CD4-positive, alpha-beta T cell treated with Interleukin-17A for 4 hours (primary cell): ENCODE measurements around the gene ZMYND19.
"Not testable (repeated sequence)": the region's sequence is repeated elsewhere in the genome, so short reads cannot be mapped to it uniquely, and the experiment has no call there.

Experiments used
- DNase-seq: peaks from one replicate; pipeline ENCODE4 v3.0.0-alpha.2; 2020; ENCODE audit warnings: mixed read lengths

The ZMYND19 gene

DNA sequence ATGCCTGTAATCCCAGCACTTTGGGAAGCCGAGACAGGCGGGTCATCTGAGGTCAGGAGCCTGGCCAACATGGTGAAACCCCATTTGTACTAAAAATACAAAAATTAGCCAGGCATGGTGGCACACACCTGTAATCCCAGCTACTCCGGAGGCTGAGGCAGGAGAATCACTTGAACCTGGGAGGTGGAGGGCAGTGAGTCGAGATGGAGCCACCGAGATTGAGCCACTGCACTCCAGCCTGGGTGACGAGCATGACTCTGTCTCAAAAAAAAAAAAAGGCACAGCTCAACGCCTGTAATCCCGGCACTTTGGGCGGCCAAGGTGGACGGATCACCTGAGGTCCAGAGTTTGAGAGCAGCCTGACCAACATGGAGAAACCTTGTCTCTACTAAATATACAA, 36.7 kb downstream of the ZMYND19 start:
- DNase-seq, result not testable (repeated sequence)

DNA sequence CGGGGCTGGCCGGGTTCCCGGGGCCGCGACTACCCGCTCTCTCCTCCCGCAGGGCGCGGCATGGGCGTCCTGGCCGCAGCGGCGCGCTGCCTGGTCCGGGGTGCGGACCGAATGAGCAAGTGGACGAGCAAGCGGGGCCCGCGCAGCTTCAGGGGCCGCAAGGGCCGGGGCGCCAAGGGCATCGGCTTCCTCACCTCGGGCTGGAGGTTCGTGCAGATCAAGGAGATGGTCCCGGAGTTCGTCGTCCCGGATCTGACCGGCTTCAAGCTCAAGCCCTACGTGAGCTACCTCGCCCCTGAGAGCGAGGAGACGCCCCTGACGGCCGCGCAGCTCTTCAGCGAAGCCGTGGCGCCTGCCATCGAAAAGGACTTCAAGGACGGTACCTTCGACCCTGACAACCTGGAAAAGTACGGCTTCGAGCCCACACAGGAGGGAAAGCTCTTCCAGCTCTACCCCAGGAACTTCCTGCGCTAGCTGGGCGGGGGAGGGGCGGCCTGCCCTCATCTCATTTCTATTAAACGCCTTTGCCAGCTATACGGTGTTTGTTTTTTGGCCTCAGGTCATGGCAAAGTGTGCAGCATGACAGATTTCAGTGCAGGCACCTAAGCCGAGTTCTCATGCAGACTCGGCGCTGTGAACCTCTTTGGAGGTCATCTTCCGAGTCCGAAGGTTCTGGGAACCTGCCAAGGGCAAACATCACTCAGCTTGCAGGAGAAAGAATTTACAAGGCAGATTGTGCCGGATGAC, 38.1 kb downstream of the ZMYND19 start:
- peak; percentile 41 for DNase-seq

DNA sequence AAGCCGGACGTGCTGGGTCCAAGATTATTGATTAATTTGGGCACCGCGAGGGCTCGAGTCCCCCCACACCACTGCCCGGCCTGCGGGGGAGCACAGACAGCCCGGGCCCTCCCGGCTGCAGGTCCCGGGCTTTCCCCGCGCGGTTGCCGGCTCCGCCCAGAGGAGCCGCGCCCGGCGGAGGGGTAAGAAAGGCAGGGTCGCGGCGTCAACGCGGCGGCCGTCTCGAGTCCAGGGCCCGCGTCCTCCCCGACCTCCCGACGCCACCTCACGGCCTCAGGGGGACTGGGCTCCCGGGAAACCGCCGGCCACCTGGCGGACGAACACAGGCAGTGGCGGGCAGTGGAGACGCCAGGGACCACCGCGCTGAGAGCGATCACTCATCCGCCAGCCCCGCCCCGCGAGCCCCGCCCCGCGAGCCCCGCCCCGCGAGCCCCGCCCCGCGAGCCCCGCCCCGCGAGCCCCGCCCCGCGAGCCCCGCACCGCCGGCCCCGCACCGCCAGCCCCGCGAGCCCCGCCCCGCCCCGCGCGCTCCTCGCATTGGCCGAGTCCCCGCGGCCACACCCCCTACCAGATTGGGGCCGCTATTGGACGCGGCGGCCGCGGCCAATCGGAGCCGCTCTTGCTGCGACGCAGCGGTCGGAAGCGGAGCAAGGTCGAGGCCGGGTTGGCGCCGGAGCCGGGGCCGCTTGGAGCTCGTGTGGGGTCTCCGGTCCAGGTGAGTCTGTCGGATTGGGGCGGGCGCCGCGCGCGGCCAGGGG, 38.9 kb downstream of the ZMYND19 start, which contains the start of gene MRPL41:
TSS of gene MRPL41 (plus strand) at position 616 of the 758 bp plus-strand sequence. CDS start 203 bp downstream, outside the sequence.
- DNase-seq, result peak; percentile 90

DNA sequence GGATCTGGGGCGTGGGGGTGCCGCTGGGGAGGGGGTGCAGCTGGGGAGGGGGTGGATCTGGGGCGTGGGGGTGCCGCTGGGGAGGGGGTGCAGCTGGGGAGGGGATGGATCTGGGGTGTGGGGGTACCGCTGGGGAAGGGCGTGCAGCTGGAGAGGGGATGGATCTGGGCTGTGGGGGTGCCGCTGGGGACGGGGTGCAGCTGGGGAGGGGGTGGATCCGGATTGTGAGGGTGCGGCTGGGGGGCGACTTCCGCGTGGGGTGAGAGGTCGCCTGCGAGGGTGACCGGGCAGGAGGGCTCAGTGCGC, 39.4 kb downstream of the ZMYND19 start:
- DNase-seq, result peak; percentile 50

DNA sequence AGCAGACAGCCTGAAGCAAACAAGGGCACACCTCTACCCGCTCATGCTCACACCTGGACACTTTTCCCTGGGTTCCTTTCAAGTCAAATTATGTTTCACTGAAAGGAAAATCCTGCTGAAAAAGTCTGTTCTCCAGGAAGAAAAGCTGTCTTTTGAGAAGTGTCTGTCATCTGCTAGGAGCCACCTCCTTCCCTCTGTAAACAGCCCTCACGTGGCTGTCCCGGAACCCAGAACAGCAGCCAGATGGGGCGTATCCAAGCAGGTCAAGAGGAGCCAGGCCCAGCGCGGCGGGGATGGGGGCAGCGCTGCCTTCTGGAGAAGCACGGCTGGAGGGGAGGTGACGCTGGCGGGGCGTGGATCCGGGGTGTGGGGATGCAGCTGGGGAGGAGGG, 40.1 kb downstream of the ZMYND19 start, which contains the start of gene PNPLA7:
TSS of gene PNPLA7 (minus strand) at position 172 of the 391 bp plus-strand sequence. CDS start 205 bp downstream, outside the sequence.
- DNase-seq, result peak; percentile 75

DNA sequence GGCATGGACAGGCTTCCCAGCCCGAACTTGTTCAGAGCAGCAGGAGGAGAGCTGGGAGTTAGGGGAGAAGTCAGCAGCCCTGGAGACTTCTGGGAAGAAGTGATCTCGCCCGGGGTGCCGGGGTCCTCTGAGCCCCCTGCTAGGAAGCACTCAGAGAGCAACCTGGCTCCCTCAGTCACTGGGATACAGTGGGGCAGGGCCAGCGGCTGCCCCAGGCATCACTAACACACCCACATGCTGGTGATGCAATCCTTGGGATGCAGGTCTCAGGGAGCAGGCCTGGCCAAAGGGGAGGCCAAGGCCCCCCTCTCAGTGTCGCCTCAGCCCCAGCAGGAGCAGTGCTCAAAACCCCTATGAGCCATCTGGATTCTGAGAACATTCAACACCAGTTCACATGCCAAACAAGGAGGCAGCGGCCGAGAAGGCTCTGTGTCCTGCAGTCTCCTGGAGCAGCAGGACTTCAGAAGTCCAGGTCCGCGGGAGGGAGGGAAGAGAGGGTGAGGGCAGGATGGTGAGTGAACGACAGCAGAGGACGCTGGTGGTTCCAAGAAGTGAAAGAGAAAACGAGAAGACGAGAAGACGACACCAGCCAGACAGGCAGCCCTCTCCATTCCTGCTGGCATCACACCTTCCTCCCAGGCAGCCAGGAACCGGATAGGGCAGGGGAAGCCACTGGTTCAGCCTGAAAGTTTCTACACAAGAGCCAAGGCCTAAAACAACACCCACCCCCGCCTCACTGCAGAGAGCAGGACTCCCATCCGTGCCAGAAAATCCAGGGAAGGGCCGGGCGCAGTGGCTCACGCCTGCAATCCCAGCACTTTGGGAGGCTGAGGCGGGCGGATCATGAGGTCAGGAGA, 42.4 kb downstream of the ZMYND19 start:
- DNase-seq, result no peak

DNA sequence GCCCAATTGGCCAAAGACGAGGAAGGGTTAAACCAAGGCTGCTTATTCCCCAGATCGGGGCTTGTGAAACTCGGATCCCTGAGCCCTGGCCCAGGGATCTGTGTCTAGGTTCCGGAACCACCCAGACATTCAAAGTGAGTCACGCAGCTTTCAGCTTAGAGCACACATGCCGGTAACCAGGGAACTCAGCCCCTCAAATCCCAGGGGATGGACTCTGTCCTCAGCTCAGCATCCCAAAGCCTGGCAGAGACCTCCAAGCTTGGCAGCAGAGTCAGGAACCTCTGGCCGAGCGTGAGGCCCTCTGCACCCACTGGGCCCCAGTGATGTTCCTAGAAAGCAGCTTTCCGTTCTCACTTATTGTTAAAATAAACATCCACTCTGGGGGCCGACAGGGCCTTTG, 45.2 kb downstream of the ZMYND19 start:
- no peak for DNase-seq

DNA sequence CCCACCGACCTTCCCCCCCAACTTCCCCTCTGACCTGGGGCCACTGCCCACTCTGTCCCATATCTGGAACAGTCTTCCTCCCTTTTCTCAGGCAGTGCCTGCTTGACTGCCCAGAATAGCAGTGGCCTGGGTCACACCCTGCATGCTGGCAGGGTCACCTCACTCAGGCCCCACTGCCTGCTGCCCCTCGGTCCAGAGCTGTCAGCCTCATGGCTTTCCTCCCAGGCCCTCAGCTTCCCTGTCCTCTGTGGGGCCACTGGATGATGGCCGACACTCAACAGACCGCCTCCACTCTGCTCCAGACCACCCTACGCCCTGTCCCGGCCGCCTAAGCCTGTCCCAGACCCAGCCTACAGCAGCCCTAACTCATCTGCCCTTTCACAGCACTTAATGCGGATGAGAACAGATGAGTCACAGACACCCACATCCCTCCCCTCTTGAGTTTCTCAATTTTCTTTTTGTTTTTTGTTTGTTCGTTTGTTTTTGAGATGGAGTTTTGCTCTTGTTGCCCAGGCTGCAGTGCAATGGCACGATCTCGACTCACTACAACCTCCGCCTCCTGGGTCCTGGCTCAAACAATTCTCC, 46.0 kb downstream of the ZMYND19 start:
- DNase-seq, result no peak

DNA sequence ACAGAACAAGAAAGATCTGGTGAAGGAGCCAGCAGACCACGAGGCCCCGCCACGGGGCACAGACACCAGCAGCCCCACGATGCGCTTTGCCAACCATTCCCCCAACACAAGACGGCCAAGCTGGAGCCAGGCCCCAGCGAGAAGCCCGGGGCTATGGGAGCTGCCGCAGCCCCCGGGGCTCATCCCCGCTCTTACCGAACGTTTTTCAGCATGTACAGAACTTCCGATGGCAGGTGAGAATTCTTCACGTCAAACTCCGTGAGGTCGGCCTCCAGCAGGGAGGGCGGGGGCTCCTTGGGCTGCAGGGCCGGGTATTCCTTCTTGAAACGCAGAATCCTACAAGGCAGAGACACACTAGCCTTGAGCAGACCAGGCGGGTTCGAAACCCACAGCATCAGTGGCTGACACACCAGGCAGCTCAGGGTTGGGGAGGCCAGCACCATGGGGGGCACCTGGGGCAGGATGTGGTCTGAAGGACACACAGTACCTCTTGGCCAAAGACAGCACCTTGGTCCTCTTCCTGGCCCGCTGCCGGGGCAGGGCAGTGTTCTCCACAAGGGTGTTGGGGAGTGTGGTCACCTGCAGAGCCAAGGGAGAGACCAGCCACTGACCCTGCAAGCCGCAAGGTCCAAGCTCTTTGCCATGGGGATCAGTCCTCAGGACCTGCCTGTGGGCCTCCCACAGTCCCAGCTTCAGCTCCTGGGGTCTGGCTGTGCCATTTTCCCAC, 46.9 kb downstream of the ZMYND19 start:
- DNase-seq, result no peak

DNA sequence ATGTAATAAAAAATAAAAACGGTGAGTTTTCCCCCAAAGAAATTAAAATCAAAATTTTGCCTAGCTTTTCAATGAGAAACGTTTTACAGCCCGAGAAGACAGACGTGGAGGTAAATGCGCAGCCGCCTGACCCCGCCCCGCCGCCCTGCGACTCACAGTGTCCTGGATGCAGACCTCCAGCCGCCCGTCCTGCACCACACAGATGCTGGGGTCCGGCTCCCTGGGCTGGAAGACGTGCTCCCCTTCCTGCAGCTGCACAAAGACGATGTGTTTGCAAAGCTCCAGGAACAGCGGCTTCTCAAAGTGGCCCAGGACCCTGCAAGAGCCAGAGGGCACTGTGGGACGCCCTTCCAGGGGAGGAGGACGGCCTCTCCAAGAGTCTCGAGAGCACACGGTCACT, 47.8 kb downstream of the ZMYND19 start:
- DNase-seq, result no peak

DNA sequence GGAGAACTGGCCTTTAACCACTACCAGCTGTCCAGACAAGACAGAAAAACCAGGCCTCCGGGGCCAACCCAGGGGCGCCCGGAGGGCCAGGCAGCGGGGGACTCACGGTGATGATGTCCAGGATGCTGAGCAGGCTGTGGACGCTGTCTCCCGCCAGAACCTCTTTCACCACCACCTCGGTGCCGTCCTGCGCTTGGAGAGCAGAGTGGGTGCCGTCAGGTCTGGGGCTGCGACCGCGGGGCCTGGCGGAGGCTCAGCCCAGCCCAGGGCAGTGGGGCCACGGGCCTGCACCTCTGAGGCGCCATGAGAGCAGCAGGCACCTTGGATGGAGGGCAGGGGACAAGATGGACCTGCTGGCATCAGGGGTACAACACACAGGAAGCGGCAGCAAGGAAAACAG, 49.8 kb downstream of the ZMYND19 start:
- DNase-seq, result no peak

DNA sequence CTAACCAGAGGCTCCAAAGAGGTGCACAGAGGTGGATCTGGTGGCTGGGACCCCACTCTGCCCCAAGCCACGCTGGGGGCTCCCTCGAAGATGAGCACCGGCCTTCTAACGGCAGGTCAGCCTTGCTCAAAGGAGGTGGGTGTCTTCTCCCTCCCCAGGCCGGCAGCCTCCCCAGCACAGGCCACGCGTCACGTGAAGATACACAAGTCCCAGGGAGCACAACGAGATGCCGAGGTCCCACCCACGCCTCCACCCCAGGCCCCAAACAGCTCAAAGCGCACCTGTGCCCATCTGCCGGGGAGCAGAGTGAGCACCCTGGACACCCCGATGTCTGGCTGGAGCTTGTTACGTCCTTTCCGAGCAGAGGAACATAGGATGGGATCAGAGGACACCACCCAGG, 52.3 kb downstream of the ZMYND19 start:
- DNase-seq, result no peak

DNA sequence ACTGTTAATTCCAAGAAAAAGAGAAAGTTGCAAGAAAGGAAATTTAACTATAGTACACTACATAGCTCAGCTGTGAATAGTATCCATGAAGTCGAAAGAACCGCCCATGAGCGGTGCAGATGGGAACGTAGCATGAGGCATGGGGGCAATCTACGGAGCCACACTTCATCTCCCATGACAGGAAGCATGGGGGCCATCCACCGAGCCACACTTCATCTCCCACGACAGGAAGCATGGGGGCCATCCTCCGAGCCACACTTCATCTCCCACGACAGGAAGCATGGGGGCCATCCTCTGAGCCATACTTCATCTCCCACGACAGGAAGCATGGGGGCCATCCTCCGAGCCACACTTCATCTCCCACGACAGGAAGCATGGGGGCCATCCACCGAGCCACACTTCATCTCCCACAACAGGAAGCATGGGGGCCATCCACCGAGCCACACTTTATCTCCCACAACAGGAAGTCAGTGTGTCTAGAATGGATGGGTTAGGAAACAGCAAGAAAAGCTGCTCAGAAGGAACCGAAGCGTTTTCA, 53.6 kb downstream of the ZMYND19 start:
- DNase-seq, result peak; percentile 43

DNA sequence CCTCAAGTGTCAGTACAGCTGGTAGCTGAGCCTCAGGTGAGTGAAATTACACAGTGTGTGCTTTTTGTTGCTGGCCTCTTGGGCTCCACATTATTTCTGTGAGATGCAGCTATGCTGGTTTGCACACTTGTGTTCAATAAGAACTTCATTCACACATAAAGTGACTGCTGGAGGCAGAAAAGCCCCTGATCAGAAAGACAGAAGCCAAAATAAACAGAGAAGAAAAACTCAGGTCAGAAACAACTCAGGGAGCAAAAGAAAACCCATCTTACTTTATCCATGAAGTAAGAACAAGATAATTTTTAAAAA, 55.2 kb downstream of the ZMYND19 start:
- DNase-seq, result no peak

DNA sequence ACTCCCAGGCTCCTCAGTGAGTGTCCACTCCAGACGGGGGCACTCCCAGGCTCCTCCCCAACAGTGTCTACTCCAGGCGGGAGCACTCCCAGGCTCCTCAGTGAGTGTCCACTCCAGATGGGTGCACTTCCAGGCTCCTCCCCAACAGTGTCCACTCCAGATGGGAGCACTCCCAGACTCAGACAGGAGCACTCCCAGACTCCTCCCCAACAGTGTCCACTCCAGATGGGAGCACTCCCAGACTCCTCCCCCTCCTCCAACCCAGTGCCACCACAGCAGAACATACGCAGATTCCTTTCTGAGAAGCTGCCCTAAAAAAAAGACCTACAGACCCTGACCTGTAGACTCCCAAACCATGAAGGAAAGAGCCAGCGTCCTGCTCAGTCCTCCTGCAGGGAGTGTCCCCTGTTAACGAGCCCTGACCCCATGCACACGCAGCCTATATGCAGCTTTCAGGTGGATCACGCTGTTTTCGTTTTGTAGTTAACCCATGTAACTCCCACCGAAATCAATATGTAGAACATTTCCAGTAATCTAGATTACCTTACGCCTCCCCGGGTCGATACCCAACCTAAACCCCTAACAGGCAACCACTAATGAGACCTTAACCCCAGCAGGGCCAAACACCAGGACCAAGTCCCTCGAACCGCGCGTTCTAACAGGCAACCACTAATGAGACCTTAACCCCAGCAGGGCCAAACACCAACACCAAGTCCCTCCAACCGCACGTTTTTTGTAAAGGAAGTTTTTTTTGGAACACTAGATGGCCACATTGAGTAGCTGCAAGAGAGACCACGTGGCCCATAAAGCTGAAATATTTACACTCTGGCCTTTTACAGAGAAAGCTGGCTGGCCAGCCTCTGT, 55.8 kb downstream of the ZMYND19 start:
- DNase-seq, result peak; percentile 19

DNA sequence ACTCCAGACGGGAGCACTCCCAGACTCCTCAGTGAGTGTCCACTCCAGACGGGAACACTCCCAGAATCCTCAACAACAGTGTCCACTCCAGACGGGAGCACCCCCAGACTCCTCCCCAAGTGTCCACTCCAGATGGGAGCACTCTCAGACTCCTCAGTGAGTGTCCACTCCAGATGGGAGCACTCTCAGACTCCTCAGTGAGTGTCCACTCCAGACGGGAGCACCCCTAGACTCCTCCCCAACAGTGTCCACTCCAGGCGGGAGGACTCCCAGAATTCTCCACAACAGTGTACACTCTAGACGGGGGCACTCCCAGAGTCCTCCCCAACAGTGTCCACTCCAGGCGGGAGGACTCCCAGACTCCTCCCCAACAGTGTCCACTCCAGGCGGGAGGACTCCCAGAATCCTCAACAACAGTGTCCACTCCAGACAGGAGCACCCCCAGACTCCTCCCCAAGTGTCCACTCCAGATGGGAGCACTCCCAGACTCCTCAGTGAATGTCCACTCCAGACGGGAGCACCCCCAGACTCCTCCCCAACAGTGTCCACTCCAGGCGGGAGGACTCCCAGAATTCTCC, 57.3 kb downstream of the ZMYND19 start:
- DNase-seq, result not testable (repeated sequence)
